Parathyroid adenoma (tissue), 2 donors: ENCODE data around the gene CBLB.

Experiments used
- H2AFZ ChIP-seq: fragments of 300-600 bp; sonication (generic); one replicate; pipeline ENCODE4 v1.7.0; 2017; ENCODE audit warnings: antibody characterized with exemption, mild to moderate bottlenecking
- H3K27ac ChIP-seq: fragments of 300-600 bp; sonication (generic); one replicate; pipeline ENCODE4 v1.7.0; 2017
- H3K27me3 ChIP-seq: fragments of 300-600 bp; sonication (generic); one replicate; pipeline ENCODE4 v1.7.0; 2017; ENCODE audit warnings: low read length; ENCODE audit not compliant: control insufficient read depth, insufficient read depth
- H3K36me3 ChIP-seq: fragments of 300-600 bp; sonication (generic); one replicate; pipeline ENCODE4 v1.7.0; 2017; ENCODE audit warnings: low read length; ENCODE audit not compliant: control insufficient read depth, insufficient read depth
- H3K4me1 ChIP-seq: fragments of 300-600 bp; sonication (generic); one replicate; pipeline ENCODE4 v1.7.0; 2017; ENCODE audit warnings: control low read depth
- H3K4me2 ChIP-seq: fragments of 300-600 bp; sonication (generic); one replicate; pipeline ENCODE4 v1.7.0; 2017; ENCODE audit warnings: low read length
- H3K4me3 ChIP-seq: fragments of 300-600 bp; sonication (generic); one replicate; pipeline ENCODE4 v1.7.0; 2017; ENCODE audit warnings: low read depth, low read length
- H3K79me2 ChIP-seq: fragments of 300-600 bp; sonication (generic); one replicate; pipeline ENCODE4 v1.7.0; 2017; ENCODE audit warnings: control low read depth
- H3K9ac ChIP-seq: fragments of 300-600 bp; sonication (generic); one replicate; pipeline ENCODE4 v1.7.0; 2017; ENCODE audit warnings: mild to moderate bottlenecking
- H3K9me3 ChIP-seq: fragments of 300-600 bp; sonication (generic); one replicate; pipeline ENCODE4 v1.7.0; 2017; ENCODE audit warnings: low read length; ENCODE audit not compliant: control insufficient read depth
- TF ChIP-seq, protein P1 (sequence below): fragments of 300-600 bp; sonication (generic); IDR thresholded peaks from one replicate; pipeline ENCODE4 v1.7.0; 2017; ENCODE audit warnings: antibody characterized with exemption, mild to moderate bottlenecking
- donor health status: primary hyperparathyroidism.

CBLB gene

DNA sequence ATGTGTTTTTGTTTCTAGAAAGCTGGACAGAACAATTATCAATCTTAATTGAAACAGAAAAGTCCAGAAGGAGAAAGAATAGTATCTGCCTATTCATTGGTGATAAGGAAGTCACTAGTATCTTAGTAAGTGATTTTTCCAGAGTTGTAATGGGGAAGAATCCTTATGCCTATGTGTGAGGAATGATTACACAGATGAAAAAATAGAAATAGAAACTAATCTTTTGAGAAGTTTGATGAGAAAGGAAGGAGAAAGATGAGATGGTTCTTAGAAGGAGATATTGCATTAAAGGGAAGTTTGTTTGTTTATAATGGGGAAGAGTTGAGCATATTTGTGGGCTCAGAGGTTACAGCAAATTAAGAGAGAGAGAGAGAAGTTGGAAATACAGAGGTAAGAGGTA, 42.7 kb upstream of the CBLB start:
- Histone ChIP-seq H3K4me3 (no peak overlapping the region), H3K9ac (no peak overlapping the region), H3K79me2 (no peaks in the 10 kb centered on the region), H3K9me3 (no peaks in the 10 kb centered on the region), H2AFZ (no peak overlapping the region), H3K36me3 (no peaks in the 10 kb centered on the region), H3K27ac (no peak overlapping the region), H3K4me2 (no peak overlapping the region), H3K4me1 (no peaks in the 10 kb centered on the region), H3K27me3 (no peaks in the 10 kb centered on the region)
- TF ChIP-seq, protein P1, sequence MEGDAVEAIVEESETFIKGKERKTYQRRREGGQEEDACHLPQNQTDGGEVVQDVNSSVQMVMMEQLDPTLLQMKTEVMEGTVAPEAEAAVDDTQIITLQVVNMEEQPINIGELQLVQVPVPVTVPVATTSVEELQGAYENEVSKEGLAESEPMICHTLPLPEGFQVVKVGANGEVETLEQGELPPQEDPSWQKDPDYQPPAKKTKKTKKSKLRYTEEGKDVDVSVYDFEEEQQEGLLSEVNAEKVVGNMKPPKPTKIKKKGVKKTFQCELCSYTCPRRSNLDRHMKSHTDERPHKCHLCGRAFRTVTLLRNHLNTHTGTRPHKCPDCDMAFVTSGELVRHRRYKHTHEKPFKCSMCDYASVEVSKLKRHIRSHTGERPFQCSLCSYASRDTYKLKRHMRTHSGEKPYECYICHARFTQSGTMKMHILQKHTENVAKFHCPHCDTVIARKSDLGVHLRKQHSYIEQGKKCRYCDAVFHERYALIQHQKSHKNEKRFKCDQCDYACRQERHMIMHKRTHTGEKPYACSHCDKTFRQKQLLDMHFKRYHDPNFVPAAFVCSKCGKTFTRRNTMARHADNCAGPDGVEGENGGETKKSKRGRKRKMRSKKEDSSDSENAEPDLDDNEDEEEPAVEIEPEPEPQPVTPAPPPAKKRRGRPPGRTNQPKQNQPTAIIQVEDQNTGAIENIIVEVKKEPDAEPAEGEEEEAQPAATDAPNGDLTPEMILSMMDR: no peak

DNA sequence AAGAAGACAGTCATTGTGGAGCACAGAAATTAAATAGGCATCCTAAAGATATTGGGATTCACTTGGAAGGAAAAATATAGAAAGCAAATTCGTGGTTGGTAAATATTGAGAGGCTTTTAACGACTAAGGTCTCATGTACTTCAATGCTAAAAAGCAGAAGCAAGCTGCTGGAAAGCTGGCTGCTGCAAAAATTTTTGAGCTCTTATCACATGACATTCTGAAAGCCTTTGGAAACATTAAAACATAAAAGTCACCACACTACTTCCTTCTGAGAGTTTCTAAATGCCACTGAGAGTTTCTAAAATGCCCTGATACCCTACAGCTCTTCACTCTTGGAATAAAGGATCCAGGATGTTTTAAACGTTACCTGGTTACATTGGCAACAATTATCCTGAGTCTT, 39.0 kb upstream of the CBLB start:
- H3K27me3 ChIP-seq: no peaks in the 10 kb centered on the region
- H3K9ac ChIP-seq: no peak overlapping the region
- TF ChIP-seq, protein P1: no peak
- no peaks in the 10 kb centered on the region for H3K9me3 ChIP-seq
- H3K27ac ChIP-seq: peak overlapping the region; percentile 17
- no peak overlapping the region for H3K4me2 ChIP-seq
- H3K4me3 ChIP-seq: no peak overlapping the region
- H2AFZ ChIP-seq: no peak overlapping the region
- H3K36me3 ChIP-seq: no peaks in the 10 kb centered on the region
- H3K4me1 ChIP-seq: peaks cover 6% of the 10 kb centered on the region
- no peaks in the 10 kb centered on the region for H3K79me2 ChIP-seq

DNA sequence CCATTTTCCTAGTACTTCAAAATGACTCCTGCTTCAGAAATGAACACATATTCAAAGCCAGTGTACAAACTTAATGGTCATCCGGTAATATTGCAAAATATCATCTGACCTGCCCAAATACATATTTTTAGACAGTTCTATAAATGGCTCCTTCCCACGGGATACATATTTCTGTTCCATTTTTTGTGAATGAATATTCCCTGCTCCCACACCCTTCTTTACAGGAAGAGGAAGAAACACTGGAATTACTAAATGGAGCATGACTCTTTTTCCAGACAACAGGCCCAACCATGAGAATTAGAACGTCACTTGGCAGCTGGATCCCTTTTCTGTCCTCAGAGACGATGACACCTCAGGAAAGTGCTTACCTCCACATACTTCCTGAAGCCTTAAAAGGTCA, 38.0 kb upstream of the CBLB start:
- Histone ChIP-seq H3K36me3 (no peaks in the 10 kb centered on the region), H3K9me3 (no peaks in the 10 kb centered on the region), H3K9ac (no peak overlapping the region), H3K4me2 (no peak overlapping the region), H3K4me3 (no peak overlapping the region), H3K27me3 (no peaks in the 10 kb centered on the region), H3K4me1 (peaks cover 6% of the 10 kb centered on the region), H3K79me2 (no peaks in the 10 kb centered on the region), H2AFZ (no peak overlapping the region), H3K27ac (peak overlapping the region; percentile 17)
- TF ChIP-seq, protein P1: no peak

DNA sequence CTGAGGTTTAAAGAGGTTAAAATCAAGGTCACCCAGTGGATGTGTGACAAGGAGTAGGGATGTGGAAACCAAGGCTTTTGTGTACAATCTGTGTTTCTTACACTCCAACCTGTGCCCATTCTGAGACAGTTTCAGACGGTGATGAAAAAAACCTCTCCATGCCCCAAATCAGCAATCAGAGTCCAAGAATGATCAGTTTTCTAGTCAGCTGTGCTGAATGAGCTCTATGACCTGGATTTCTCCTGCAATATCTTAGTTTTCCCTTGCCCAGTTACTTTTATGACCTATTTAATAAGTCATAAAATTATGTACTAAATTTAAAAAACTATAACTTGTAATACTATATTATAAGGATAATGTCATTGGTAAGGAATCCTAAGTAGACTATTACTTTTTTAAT, 37.5 kb upstream of the CBLB start:
- no peaks in the 10 kb centered on the region for H3K27me3 ChIP-seq
- H3K36me3 ChIP-seq: no peaks in the 10 kb centered on the region
- TF ChIP-seq, protein P1: no peak
- no peak overlapping the region for H3K9ac ChIP-seq
- H3K4me2 ChIP-seq: no peak overlapping the region
- H3K4me3 ChIP-seq: no peak overlapping the region
- no peaks in the 10 kb centered on the region for H3K79me2 ChIP-seq
- H3K9me3 ChIP-seq: no peaks in the 10 kb centered on the region
- peaks cover 6% of the 10 kb centered on the region for H3K4me1 ChIP-seq
- H2AFZ ChIP-seq: no peak overlapping the region
- peak overlapping the region; percentile 17 for H3K27ac ChIP-seq

DNA sequence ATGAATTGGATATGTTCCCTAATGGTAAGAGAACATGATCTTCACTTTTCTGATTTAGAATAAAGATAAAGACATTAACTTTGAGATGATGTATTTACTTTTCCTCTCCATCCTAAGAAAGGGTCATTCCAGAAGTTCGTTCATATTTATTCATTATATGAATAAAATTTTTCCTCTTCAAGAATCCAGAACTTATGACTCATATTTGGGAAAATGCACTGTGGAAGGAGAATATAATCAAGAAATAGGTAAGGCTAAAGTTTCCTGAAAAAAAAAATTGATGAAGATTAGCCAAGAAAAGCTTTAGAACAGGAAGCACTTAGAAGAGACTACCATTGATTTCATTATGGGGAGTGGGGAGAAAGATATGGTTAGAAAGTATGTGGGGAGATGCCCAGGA, 36.5 kb upstream of the CBLB start:
- H3K4me3 ChIP-seq: no peak overlapping the region
- H3K79me2 ChIP-seq: no peaks in the 10 kb centered on the region
- peak overlapping the region; percentile 42 for H3K4me2 ChIP-seq
- TF ChIP-seq, protein P1: no peak
- H2AFZ ChIP-seq: no peak overlapping the region
- peaks cover 6% of the 10 kb centered on the region for H3K4me1 ChIP-seq
- H3K9me3 ChIP-seq: no peaks in the 10 kb centered on the region
- H3K27ac ChIP-seq: no peak overlapping the region
- H3K27me3 ChIP-seq: no peaks in the 10 kb centered on the region
- H3K36me3 ChIP-seq: no peaks in the 10 kb centered on the region
- no peak overlapping the region for H3K9ac ChIP-seq
